ENCODE measurements around the gene CLCN5.

DNA sequence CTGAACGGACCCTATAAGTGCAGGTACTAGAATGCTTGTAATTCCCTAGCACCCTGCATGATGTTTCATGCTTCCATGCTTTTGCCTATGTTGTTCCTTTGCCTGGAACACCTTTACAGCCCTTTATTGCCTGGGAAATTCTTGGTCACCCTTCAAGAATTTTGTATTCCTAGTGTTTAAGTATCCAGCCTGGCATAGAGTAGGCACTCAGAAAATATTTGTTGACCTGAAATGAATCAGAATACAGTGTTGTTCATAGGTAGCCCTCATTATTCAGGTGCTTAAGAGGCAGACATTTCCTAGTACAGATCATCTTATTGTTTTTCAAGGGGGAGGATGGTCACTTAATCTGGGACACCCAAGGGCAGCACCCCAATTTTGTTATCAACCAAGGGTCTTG lies 203.1 kb downstream of the CLCN5 start:
- TF ChIP-seq, protein P1, sequence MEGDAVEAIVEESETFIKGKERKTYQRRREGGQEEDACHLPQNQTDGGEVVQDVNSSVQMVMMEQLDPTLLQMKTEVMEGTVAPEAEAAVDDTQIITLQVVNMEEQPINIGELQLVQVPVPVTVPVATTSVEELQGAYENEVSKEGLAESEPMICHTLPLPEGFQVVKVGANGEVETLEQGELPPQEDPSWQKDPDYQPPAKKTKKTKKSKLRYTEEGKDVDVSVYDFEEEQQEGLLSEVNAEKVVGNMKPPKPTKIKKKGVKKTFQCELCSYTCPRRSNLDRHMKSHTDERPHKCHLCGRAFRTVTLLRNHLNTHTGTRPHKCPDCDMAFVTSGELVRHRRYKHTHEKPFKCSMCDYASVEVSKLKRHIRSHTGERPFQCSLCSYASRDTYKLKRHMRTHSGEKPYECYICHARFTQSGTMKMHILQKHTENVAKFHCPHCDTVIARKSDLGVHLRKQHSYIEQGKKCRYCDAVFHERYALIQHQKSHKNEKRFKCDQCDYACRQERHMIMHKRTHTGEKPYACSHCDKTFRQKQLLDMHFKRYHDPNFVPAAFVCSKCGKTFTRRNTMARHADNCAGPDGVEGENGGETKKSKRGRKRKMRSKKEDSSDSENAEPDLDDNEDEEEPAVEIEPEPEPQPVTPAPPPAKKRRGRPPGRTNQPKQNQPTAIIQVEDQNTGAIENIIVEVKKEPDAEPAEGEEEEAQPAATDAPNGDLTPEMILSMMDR (IDR thresholded peaks at IDR 0.05) = no peak
- TF ChIP-seq POLR2A (IDR thresholded peaks at IDR 0.05) (no peak), EP300 (IDR thresholded peaks at IDR 0.05) (no peak), POLR2AphosphoS5 (IDR thresholded peaks at IDR 0.05) (no peak)
